ENCODE results near the gene CPNE6.

CPNE6 gene

DNA sequence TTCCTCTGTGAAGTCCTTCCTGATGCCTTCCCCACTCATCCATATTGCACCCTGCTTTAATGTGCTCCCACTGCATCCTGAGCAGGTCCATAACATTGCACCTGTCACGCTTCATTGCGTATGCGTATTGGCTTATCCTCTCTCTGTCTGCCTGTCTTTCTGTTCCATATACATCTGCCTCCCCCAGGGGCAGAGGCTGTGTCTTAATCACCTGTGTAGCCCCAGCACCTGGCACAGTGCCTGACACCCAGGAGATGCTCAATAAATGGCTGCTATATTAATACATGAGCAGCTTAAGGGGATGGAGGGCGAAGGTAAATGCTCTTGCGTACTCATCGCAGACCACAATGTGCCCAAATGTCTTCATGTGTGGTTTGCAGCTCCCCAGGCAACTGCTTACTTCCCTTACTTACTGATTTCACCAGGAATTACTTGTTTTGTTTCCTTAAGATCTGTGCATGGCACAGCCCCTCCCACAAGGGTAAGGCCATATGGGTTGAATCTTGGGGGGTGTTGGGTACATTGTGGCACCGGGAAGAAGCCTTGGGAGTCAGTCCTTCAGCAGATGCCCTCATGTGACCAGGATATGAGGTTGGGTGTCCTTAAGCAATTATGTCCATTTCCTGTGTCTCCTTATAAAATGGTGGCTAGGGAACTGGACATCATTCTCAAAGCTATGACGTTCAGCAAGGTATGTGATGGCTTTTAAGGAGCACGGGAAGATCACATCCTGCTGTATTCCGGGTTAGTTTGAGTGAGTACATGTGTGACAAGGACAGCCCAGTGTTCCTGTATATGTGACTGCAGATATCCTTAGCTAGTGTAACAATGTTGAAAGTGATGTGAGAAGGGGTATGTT is 848 bp upstream of the CPNE6 start:
- DNase-seq = no peak

DNA sequence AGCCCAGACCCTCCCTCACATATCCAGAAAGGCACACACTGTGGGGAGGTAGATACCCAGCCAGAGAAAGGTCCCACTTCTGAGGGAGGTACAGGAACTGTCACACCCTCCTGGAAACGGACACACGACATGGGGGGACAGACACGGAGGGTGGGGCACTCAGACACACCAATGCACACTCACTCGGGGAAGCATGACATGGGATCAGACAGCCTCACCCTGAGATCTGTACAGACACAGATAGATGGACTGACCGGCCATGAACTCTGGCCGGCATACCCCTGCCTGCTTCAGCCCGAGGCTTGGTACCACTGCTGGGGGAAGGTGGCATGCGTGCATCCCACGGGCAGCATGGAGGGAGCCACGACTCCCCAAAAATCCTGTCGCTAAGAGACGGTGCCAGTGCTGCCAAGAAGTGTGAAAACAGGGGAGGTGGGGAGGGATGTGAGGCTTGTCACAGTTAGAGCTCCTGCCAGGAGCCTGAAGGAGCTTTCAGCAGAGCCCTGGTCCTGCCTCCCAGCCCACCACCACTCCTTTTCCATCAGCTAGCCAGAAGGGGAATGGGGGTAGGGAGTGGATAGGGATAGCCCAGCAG is 571 bp downstream of the CPNE6 start:
- DNase-seq = no peak

GRCh38 chr14:24072436-24072835 is 1.1 kb downstream of the CPNE6 start:
- no peak for DNase-seq

DNA sequence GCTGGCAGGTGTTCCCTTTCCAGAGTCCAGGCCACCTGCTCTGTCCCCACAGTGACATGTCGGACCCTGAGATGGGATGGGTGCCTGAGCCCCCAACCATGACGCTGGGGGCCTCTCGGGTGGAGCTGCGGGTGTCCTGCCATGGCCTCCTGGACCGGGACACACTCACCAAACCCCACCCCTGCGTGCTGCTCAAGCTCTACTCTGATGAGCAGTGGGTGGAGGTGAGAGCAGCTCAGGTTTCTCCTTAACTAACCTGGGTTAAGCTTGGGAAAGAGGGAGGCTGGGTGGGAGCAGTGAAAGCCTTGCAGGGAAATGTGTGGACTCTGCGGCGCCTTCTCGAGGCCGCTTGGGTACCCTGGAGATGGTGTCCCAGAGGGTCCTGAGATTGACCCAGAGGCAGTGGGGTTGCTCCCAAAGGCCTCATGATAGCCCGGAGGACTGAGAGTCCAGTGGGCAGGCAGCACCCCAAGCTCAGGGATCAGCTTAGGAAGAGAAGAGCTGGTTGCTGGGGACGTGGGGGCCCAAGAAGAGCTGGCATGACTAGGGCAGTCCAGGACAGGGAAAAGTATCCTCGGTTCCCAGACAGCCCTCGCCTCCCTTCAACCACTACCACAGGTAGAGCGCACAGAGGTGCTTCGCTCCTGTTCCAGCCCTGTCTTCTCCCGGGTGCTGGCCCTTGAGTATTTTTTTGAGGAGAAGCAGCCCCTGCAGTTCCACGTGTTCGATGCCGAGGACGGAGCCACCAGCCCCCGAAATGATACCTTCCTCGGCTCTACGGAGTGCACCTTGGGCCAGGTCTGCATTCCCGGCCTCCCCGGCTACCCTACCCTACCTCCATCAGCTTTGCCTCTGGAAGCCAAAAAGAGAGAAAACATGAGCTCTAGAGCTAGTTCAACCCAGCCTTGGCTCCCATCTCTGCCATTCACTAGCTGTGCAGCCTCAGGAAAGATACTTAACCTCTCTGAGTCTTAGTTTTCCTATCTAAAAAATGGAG is 1.8 kb downstream of the CPNE6 start:
- no peak for DNase-seq

DNA sequence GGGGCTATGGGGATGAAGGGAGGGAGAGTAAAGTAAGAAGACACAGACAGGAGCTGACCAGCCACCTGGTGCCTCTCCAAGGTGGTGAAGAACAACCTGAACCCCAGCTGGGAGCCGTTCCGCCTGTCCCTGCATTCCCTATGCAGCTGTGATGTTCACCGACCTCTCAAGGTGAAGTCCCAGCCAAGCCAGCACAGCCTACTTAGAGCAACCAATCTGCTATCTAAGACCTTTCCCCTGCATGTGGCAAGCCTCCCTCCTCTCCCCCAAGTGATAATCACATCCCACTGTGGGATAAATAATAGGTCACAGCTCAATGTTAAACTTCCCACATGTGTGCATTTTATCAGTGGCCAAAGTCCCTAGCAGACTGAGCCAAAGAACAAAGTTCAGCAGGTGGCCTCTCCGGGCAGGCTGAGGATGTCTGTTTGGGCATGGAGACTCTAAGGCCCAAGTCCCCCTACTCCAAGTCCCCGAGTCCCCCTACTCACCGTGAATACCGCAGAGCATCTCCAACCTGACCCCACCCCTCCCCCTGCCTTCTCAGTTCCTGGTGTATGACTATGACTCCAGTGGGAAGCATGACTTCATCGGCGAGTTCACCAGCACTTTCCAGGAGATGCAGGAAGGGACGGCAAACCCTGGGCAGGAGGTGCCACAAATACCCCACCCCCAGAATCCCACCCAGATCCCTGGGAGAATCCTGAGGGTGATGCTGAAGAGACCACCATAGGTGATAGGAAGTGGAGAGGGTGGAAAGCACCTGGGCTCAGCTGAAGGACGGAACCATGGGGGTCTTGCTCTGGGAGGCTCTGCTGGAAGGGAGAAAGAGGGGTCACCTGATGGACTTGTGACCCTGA is 3.5 kb downstream of the CPNE6 start:
- DNase-seq = no peak

DNA sequence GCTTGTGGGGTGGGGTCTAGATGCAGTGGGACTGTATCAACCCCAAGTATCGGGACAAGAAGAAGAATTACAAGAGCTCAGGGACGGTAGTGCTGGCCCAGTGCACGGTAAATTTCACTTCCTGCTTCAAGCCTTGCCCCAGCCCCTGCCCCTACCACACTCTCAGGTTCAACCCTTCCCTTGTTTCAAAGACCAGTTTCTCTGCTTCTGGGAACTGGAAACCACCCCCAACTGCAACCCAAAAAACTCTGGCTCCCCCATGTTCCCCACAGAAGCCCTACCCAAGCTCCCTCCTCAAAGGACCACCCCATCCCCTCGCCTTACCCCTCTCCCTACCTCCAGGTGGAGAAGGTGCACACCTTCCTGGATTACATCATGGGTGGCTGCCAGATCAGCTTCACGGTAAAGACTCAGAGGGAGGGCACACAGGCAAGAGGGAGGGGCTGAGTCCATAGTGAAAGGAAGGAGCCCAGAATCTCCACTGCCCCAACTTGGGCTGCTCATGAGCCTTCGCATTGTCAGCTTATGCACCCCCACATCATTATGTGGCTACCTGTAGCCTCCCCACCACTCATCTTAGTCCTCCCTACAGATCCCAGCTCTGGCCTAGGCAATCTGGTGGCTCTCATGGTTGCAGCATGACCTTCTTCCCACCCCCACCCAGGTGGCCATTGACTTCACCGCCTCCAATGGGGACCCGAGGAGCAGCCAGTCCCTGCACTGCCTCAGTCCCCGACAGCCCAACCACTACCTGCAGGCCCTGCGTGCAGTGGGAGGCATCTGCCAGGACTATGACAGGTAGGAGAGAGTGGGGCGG is 4.3 kb downstream of the CPNE6 start:
- DNase-seq = no peak

- DNase-seq = no peak
Measured at GRCh38 chr14:24076302-24076601, 4.9 kb downstream of the CPNE6 start.

DNA sequence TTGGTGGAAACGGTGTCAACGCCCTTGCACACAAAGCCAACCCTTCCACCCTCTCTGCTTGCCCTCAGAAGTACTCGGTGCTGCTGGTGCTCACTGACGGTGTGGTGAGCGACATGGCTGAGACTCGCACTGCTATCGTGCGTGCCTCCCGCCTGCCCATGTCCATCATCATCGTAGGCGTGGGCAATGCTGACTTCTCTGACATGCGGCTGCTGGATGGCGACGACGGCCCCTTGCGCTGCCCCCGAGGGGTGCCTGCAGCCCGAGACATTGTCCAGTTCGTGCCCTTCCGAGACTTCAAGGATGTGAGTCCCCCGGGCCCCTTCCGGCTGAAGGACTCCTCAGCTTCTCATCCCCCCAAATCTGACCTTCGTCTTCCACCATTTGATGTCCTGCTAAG is 5.7 kb downstream of the CPNE6 start:
- DNase-seq = no peak

DNA sequence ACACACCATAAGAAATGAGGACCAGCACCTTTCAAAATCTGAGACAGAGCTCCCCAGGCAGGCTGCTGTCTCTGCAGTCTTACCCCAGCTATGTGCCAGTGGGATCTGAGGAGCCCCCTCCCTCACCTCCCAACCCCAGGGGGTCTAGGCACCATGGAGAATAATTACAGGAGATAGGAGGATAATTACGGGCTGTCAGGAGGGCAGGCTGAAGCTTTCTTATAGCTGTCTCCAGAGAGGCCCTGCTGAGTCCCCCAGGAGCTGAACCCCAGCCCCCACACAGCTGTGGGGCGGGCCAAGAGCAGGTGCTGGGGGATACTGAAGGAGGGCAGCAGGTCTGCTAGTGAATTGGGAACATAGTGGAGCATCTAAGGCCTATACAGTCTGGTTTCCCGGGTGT is 6.8 kb downstream of the CPNE6 start:
- no peak for DNase-seq

- no peak for DNase-seq
Measured at GRCh38 chr14:24079491-24080141, 8.3 kb downstream of the CPNE6 start.

DNA sequence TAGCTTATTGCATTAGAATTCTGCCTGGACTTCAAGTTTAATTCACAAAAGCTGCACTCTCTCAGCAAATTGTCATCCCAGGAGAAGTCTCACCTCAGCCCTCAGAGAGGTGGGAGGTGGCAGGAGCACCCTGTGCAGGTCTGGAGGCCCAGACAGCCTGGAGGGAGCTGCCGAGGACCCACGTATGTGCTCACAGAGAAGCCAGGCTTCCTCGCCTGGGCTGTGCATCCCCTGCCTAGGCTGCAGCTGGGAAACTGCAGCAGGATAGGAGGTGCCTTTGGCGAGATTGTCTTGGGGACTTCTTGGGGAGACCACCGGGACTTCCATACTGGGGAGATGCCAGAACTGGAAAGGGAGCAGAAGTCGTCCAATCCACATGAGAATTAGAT is 8.8 kb downstream of the CPNE6 start:
- no peak for DNase-seq

- DNase-seq = peak; percentile 70
Measured at GRCh38 chr14:24080888-24081738, 9.8 kb downstream of the CPNE6 start.

GRCh38 chr14:24081739-24082211 is 10.4 kb downstream of the CPNE6 start:
- DNase-seq = no peak

GRCh38 chr14:24082411-24083080 is 11.2 kb downstream of the CPNE6 start:
- no peak for DNase-seq

DNA sequence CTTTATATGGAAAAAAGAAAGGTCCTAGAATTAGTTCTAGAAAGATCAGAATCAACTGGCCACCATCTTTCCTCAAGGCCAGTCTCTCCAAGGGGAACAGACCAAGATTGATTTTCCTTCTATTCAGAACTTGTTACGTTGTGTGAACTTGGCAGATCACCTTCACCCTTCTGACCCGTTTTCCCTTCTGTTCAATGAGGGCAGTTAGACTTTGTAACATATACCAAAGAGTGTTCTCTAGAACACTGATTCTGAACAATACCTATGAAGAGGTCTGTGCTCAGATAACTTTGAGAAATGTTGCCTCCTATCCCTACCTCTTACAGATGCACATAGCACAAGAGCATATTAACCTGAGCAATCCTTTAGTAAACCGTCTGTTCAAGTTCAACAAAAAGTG is 12.1 kb downstream of the CPNE6 start:
- no peak for DNase-seq

DNA sequence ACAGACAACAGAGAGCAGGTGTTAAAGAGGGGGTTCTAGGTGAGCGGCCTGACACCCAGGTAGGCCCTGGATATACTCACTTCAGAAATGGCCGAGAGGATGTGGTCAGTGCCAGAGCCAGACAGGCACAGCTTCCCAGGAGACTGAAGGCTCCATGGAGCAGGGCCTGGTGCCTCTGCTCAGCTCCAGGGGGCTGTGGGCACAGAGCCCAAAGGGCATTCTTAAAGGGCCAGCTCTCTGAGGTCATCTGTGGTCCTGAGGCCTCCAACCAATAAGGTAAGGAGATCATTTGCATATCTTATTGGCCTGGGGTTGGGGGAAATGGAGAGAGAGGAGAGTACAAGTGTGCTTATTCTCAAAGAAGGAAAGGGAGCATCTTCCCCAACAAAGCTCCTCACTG is 13.1 kb downstream of the CPNE6 start:
- DNase-seq = no peak

- no peak for DNase-seq
Measured at GRCh38 chr14:24085215-24085614, 13.9 kb downstream of the CPNE6 start.

DNA sequence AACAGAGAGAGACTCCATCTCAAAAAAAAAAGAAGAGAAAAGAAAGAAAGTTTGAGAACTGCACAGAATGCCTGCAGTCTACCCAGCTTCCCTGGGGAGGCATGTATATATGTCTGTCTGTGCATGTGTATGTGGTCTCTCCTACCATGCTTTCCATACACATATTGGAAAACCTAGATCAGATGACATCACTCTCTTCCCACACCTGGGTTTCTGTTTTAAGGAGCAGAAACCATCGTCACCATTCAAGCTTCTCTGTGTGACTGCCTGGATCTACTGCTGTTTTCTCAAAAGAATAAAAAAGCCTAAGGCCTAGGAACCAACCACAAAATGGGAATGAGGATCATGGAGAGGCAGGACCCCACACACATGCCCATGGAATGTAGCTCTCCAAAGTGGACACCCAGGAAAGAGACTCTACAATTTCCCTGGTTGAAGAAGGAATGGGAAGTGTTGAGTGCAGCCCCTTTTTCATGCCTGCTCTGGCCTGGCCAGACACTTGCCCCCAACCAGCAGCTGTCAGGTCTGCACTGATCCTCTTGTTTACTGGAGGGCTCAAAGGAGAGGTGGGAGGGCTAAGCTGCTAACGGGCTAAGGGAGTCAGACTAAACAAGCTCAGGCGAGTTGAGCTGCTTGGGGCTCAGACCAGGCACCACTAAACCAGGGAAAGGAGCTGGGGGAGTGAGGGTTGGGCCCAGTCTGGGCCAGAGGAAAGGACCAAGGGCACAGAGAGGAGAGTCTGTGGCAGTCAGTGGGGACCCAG is 15.0 kb downstream of the CPNE6 start:
- no peak for DNase-seq

DNA sequence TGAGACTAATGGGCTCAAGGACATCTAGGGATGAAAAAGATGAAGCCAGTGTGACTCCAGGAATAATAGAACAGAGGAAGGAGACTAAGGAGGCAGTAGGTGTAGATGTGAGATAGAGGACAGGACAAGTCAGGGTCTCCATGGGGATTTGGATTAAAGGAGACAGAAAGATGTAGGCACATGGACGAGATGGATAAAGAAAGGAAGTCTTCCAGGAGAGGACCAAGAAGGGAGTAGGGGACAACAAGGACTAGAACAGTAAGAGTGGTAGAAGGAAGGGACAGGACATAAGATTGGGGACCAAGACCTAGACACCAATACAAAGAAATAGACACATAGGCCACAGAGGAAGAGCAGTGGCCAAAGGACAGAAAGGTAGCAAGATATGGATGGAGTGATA is 15.6 kb downstream of the CPNE6 start:
- DNase-seq = no peak

Data from CD4-positive, alpha-beta T cell treated with Interleukin-12 subunit alpha and Interleukin-12 subunit beta, for 1 hour (primary cell).